HG02870 (cell line): ENCODE results near the gene HEPHL1.
"Not testable (repeated sequence)": the region's sequence is repeated elsewhere in the genome, so short reads cannot be mapped to it uniquely, and the experiment has no call there.

Experiments
- ATAC-seq: cut with Tn5 transposase; IDR thresholded peaks from one replicate; pipeline ENCODE4 v1.9.1; 2021; ENCODE audit warnings: mild to moderate bottlenecking, moderate library complexity; ENCODE audit not compliant: unreplicated experiment

HEPHL1 gene

GRCh38 chr11:94149431-94150017 is 128.4 kb downstream of the HEPHL1 start:
- ATAC-seq, result no peak

GRCh38 chr11:94150056-94150455 is 128.9 kb downstream of the HEPHL1 start:
- ATAC-seq, result no peak

- ATAC-seq, result no peak
These were observed 129.8 kb downstream of the HEPHL1 start for GRCh38 chr11:94150704-94151685.

GRCh38 chr11:94151903-94152677 is 130.9 kb downstream of the HEPHL1 start:
- peak; percentile 43 for ATAC-seq

- no peak for ATAC-seq
These were observed 131.5 kb downstream of the HEPHL1 start for GRCh38 chr11:94152678-94153065.

GRCh38 chr11:94153320-94153719 is 132.2 kb downstream of the HEPHL1 start:
- no peak for ATAC-seq

- no peak for ATAC-seq
These were observed 133.1 kb downstream of the HEPHL1 start for GRCh38 chr11:94154095-94154856.

GRCh38 chr11:94157339-94157738 is 136.2 kb downstream of the HEPHL1 start:
- not testable (repeated sequence) for ATAC-seq
